HCT116 (cell line): ENCODE measurements around the gene EEFSEC. TPM values are rescaled to one million over a fixed set of nuclear protein-coding genes. Genes with fewer than 3 reads are reported as not detected.

ENCODE experiments used
- ATAC-seq: fragments of 200-7000 bp; cut with Tn5 transposase; 2 replicates; pipeline ENCODE4 v1.9.1; 2020; ENCODE audit warnings: mild to moderate bottlenecking, moderate library complexity
- BruUV-seq: library from RNA; stranded (reverse); fragments of 400-500 nt; replicated peaks from 2 replicates; lab custom pipeline; 2021; lab: Mats Ljungman, UMichigan
- CTCF ChIA-PET: fragments of 300-600 bp; sonication (Branson Sonifier 250); formaldehyde crosslinking; loops from one replicate; lab custom pipeline; 2021; ENCODE audit warnings: antibody characterized with exemption; lab: Charles Lee
- POLR2A ChIA-PET: fragments of 300-600, 350-600 bp; sonication (Branson Sonifier 250); formaldehyde crosslinking; loops from one replicate; lab custom pipeline; 2021; ENCODE audit warnings: antibody characterized with exemption; lab: Charles Lee
- RAD21 ChIA-PET, 2 experiments: fragments of 300-600 bp; sonication (Branson Sonifier 250); formaldehyde crosslinking; loops; one replicate each; lab custom pipeline; 2023; ENCODE audit warnings: low total read pairs in 2 of 2; ENCODE audit not compliant: uncharacterized antibody in 2 of 2, unreplicated experiment in 2 of 2, low non-redundant PET in 1 of 2; lab: Charles Lee
- DNase-seq: peaks from one replicate; pipeline ENCODE4 v3.0.0-alpha.2; 2010; ENCODE audit warnings: low read depth, low spot score
- H2AFZ ChIP-seq: fragments of 200-600 bp; shearing (Covaris generic), sonication (generic); 2 replicates; pipeline ENCODE4 v1.6.1; 2017; ENCODE audit warnings: low read depth, mixed run types, mixed read lengths, antibody characterized with exemption, low read length; ENCODE audit not compliant: poor library complexity, severe bottlenecking
- H3K27ac ChIP-seq: 2 replicates; pipeline ENCODE4 v1.5.1; 2012; ENCODE audit warnings: low read depth, low read length
- H3K27me3 ChIP-seq: fragments of 200-600 bp; sonication (generic); 2 replicates; pipeline ENCODE4 v1.6.1; 2016; ENCODE audit warnings: mixed run types, low read length, mixed read lengths; ENCODE audit not compliant: insufficient read depth
- H3K36me3 ChIP-seq, 2 experiments: fragments of 200-500 bp in 1 of 2; fragments of 200-600 bp in 1 of 2; sonication (Bioruptor generic) in 1 of 2; sonication (generic) in 1 of 2; 2 replicates each; pipeline versions ENCODE4 v1.5.1 to v1.6.1; 2014 to 2016; ENCODE audit warnings: low read length in 2 of 2, inconsistent platforms in 1 of 2, mixed read lengths in 1 of 2, mixed run types in 1 of 2; ENCODE audit not compliant: insufficient read depth in 2 of 2, control insufficient read depth in 1 of 2
- H3K4me1 ChIP-seq, 2 experiments: fragments of 200-600 bp in 1 of 2; sonication (generic) in 1 of 2; 2 replicates each; pipeline versions ENCODE4 v1.5.1 to v1.6.1; 2012 to 2017; ENCODE audit warnings: low read length in 2 of 2, inconsistent platforms in 1 of 2, mild to moderate bottlenecking in 1 of 2, mixed read lengths in 1 of 2, mixed run types in 1 of 2, moderate library complexity in 1 of 2; ENCODE audit not compliant: insufficient read depth in 2 of 2, control insufficient read depth in 1 of 2
- H3K4me2 ChIP-seq: fragments of 200-600 bp; sonication (generic); 2 replicates; pipeline ENCODE4 v1.6.1; 2017; ENCODE audit warnings: mixed run types, low read length, mixed read lengths
- H3K4me3 ChIP-seq, 2 experiments: fragments of 200-600 bp in 1 of 2; sonication (generic) in 1 of 2; replicated peaks in 1 of 2; 2 replicates each; pipeline ENCODE4 v1.5.1; 2011 to 2016; ENCODE audit warnings: low read length in 2 of 2, control low read depth in 1 of 2, low read depth in 1 of 2, mild to moderate bottlenecking in 1 of 2, mixed read lengths in 1 of 2, mixed run types in 1 of 2
- H3K79me2 ChIP-seq: fragments of 200-600 bp; sonication (generic); 2 replicates; pipeline ENCODE4 v1.6.1; 2017; ENCODE audit warnings: mild to moderate bottlenecking, mixed run types, low read length, moderate library complexity, mixed read lengths; ENCODE audit not compliant: insufficient read depth
- H3K9ac ChIP-seq: fragments of 200-600 bp; sonication (generic); 2 replicates; pipeline ENCODE4 v1.6.1; 2016; ENCODE audit warnings: low read length, mixed read lengths
- H3K9me2 ChIP-seq: fragments of 200-600 bp; sonication (generic), shearing (Covaris generic); 2 replicates; pipeline ENCODE4 v1.6.1; 2017; ENCODE audit warnings: mixed run types, mild to moderate bottlenecking, moderate library complexity; ENCODE audit not compliant: insufficient read depth
- H3K9me3 ChIP-seq, 2 experiments: fragments of 200-500 bp in 1 of 2; fragments of 200-600 bp in 1 of 2; sonication (Bioruptor generic) in 1 of 2; sonication (generic) in 1 of 2; 2 replicates each; pipeline ENCODE4 v1.6.1; 2014 to 2017; ENCODE audit warnings: low read length in 2 of 2, mixed read lengths in 2 of 2, inconsistent platforms in 1 of 2, low read depth in 1 of 2, mild to moderate bottlenecking in 1 of 2, mixed run types in 1 of 2, moderate library complexity in 1 of 2; ENCODE audit not compliant: control insufficient read depth in 1 of 2, insufficient read depth in 1 of 2
- H4K20me1 ChIP-seq: fragments of 200-600 bp; sonication (generic), shearing (Covaris generic); 2 replicates; pipeline ENCODE4 v1.6.1; 2017; ENCODE audit warnings: mixed run types, mild to moderate bottlenecking, moderate library complexity; ENCODE audit not compliant: insufficient read depth
- CEBPB ChIP-seq: IDR thresholded peaks from 2 replicates; pipeline ENCODE4 v1.6.1; 2012; ENCODE audit warnings: low read depth
- EZH2 ChIP-seq: fragments of 200-600 bp; sonication (generic); IDR thresholded peaks from 2 replicates; pipeline ENCODE4 v1.6.1; 2017; ENCODE audit warnings: antibody characterized with exemption, mixed run types
- EZH2phosphoT487 ChIP-seq: fragments of 200-600 bp; IDR thresholded peaks from 2 replicates; pipeline ENCODE4 v1.6.1; 2018; ENCODE audit warnings: antibody characterized with exemption, borderline replicate concordance
- FOSL1 ChIP-seq: IDR thresholded peaks from 2 replicates; pipeline ENCODE4 v1.6.1; 2012; ENCODE audit warnings: low read depth
- POLR2AphosphoS5 ChIP-seq: IDR thresholded peaks from 2 replicates; pipeline ENCODE4 v1.6.1; 2011; ENCODE audit warnings: mild to moderate bottlenecking, low read depth, low read length, moderate library complexity
- SP1 ChIP-seq: IDR thresholded peaks from 2 replicates; pipeline ENCODE4 v1.6.1; 2012; ENCODE audit warnings: low read depth
- intact Hi-C: fragments of 100-400 bp; cut with micrococcal nuclease; formaldehyde crosslinking; loops from 2 replicates; pipeline ENCODE4 v1.10.0; 2022
- total RNA-seq: library from RNA; stranded (reverse); gene quantifications from one replicate; pipeline ENCODE4 v1.2.1, GENCODE V29; 2021; ENCODE audit not compliant: unreplicated experiment

EEFSEC gene
- total RNA-seq, 1 experiment from 2014 or later = 16.1 TPM

DNA sequence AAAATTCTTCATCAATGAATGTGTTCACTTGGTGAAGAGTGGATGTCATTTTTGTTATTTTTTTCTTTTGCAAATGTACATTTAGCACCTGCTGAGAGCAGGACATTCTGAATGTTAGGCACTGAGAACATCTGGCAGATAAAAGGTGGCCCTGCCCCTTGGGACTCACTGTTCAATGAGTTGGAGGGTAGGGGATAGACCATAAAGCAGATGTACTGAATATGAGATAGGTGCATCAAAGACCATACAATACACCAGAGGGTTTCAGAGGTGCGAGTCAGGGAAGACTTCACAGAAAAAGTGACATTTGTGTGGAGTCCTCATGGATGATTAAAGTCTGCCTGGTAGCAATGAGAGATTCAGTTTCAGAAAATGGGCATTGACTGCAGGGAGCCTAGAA, 34.2 kb downstream of the EEFSEC start:
- Histone ChIP-seq H3K9me3 (no peaks in the 10 kb centered on the region), H2AFZ (no peak overlapping the region), H4K20me1 (0 out of 2 replicates have a peak, but pooled peaks cover 7% of the 10 kb centered on the region), H3K9me2 (no peaks in the 10 kb centered on the region), H3K36me3 (no peaks in the 10 kb centered on the region; a peak in 1 of 4 replicates), H3K79me2 (peaks cover 25% of the 10 kb centered on the region), H3K4me3 (no peak overlapping the region), H3K27me3 (no peaks in the 10 kb centered on the region), H3K4me1 (no peaks in the 10 kb centered on the region), H3K4me2 (no peak overlapping the region), H3K27ac (no peak overlapping the region), H3K9ac (no peak overlapping the region)
- POLR2A ChIA-PET = no interaction called here
- ATAC-seq (no peak), DNase-seq (no peak)
- intact Hi-C loops = no loop called here
- RAD21 ChIA-PET = no interaction called here
- CTCF ChIA-PET = no interaction called here
- no peak for TF ChIP-seq FOSL1
- no TSS peak for BruUV-seq

DNA sequence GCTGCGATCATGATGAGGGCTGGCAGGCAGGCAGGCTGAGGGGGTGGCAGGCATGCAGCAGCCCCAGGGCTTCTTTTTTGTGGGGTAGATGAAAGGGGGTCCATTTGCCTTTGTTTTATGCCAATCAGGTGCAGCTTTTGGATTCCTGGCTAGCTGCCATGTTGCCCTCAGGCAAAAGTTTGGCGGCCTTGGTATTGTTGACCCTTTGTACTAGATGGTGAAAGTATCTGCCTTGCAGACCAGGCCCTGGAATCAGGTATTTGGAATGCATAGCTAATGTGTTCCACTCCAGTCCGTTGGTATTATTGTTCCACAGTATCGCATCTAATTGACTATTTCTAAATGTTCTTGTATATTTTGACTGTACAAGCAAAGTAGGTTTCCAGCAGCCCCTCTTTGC, 35.0 kb downstream of the EEFSEC start:
- CTCF ChIA-PET = no interaction called here
- no peak overlapping the region for H3K4me3 ChIP-seq
- no peaks in the 10 kb centered on the region for H3K27me3 ChIP-seq
- H3K9me2 ChIP-seq = no peaks in the 10 kb centered on the region
- H4K20me1 ChIP-seq = 0 out of 2 replicates have a peak, but pooled peaks cover 7% of the 10 kb centered on the region
- no peaks in the 10 kb centered on the region for H3K9me3 ChIP-seq
- no peak overlapping the region for H3K4me2 ChIP-seq
- H3K4me1 ChIP-seq = no peaks in the 10 kb centered on the region
- ATAC-seq = no peak
- TF ChIP-seq EZH2phosphoT487 = no peak
- TF ChIP-seq EZH2 = no peak
- intact Hi-C loops = no loop called here
- no peak for DNase-seq
- no peak overlapping the region for H2AFZ ChIP-seq
- H3K9ac ChIP-seq = no peak overlapping the region
- peaks cover 25% of the 10 kb centered on the region for H3K79me2 ChIP-seq
- no peaks in the 10 kb centered on the region; a peak in 1 of 4 replicates for H3K36me3 ChIP-seq
- POLR2A ChIA-PET = no interaction called here
- RAD21 ChIA-PET = no interaction called here
- no peak overlapping the region for H3K27ac ChIP-seq
- no TSS peak for BruUV-seq

DNA sequence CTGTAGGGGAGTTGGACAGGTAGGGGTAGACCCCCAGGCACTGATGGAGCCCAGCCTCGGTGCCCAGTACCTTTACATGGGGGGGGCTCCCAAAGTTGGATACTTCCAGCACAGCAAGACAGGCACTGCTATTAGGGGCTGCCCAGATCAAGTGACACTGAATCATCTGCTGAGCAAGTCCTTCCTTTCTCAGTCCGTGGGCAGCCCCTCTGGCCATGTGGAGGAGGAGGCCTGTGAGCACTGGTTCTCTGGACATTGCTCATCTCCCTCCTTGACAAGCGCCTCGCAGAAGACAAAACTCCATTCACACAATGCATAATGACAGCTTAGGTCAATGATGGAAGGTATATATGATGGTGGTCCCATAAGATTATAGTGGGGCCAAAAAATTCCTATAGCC, 35.7 kb downstream of the EEFSEC start:
- Histone ChIP-seq H3K9ac (no peak overlapping the region), H3K4me3 (no peak overlapping the region), H3K4me1 (no peaks in the 10 kb centered on the region), H3K27me3 (no peaks in the 10 kb centered on the region), H3K4me2 (no peak overlapping the region), H3K9me3 (no peaks in the 10 kb centered on the region), H3K9me2 (no peaks in the 10 kb centered on the region), H3K36me3 (no peaks in the 10 kb centered on the region; a peak in 1 of 4 replicates), H4K20me1 (0 out of 2 replicates have a peak, but pooled peaks cover 7% of the 10 kb centered on the region), H2AFZ (no peak overlapping the region), H3K79me2 (peaks cover 25% of the 10 kb centered on the region), H3K27ac (no peak overlapping the region)
- ChIA-PET POLR2A (no interaction called here), RAD21 (no interaction called here), CTCF (no interaction called here)
- BruUV-seq = no TSS peak
- DNase-seq (no peak), ATAC-seq (no peak)
- TF ChIP-seq CEBPB (no peak), SP1 (no peak), POLR2AphosphoS5 (no peak)
- intact Hi-C loops = no loop called here
